Measurements from ENCODE around the gene SGMS1.

GRCh38 chr10:50572017-50572491 is 51.7 kb downstream of the SGMS1 start:
- TF ChIP-seq CTCF (IDR thresholded peaks at IDR 0.05) (no peak), EP300 (IDR thresholded peaks at IDR 0.05) (no peak), POLR2A (IDR thresholded peaks at IDR 0.05) (no peak), POLR2AphosphoS5 (IDR thresholded peaks at IDR 0.05) (no peak)
